LNCAP (cell line): ENCODE data around the gene OSBPL6.

ENCODE experiments used
- TF ChIP-seq, protein P1 (sequence below): fragments of 450-650 bp; IDR thresholded peaks from 2 replicates; pipeline ENCODE4 v1.5.1; 2017; ENCODE audit warnings: mild to moderate bottlenecking

OSBPL6 gene

DNA sequence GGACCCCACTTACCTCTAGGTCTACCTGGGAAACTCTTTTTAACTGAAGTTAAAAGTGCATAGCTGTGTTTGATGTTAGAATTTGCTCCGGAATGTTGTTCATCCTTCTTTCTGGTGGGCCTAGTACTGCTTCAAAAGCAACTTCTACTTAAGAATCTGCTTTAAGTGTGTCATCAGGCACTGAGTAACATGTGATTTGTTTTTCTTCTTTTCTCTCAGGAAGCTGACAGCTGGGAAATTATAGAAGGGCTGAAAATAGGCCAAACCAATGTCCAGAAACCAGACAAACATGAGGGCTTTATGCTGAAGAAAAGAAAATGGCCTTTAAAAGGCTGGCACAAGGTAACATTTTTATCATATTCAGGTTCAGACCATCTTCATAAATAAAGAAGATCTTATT is 133.7 kb downstream of the OSBPL6 start:
- TF ChIP-seq, protein P1, sequence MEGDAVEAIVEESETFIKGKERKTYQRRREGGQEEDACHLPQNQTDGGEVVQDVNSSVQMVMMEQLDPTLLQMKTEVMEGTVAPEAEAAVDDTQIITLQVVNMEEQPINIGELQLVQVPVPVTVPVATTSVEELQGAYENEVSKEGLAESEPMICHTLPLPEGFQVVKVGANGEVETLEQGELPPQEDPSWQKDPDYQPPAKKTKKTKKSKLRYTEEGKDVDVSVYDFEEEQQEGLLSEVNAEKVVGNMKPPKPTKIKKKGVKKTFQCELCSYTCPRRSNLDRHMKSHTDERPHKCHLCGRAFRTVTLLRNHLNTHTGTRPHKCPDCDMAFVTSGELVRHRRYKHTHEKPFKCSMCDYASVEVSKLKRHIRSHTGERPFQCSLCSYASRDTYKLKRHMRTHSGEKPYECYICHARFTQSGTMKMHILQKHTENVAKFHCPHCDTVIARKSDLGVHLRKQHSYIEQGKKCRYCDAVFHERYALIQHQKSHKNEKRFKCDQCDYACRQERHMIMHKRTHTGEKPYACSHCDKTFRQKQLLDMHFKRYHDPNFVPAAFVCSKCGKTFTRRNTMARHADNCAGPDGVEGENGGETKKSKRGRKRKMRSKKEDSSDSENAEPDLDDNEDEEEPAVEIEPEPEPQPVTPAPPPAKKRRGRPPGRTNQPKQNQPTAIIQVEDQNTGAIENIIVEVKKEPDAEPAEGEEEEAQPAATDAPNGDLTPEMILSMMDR: no peak

DNA sequence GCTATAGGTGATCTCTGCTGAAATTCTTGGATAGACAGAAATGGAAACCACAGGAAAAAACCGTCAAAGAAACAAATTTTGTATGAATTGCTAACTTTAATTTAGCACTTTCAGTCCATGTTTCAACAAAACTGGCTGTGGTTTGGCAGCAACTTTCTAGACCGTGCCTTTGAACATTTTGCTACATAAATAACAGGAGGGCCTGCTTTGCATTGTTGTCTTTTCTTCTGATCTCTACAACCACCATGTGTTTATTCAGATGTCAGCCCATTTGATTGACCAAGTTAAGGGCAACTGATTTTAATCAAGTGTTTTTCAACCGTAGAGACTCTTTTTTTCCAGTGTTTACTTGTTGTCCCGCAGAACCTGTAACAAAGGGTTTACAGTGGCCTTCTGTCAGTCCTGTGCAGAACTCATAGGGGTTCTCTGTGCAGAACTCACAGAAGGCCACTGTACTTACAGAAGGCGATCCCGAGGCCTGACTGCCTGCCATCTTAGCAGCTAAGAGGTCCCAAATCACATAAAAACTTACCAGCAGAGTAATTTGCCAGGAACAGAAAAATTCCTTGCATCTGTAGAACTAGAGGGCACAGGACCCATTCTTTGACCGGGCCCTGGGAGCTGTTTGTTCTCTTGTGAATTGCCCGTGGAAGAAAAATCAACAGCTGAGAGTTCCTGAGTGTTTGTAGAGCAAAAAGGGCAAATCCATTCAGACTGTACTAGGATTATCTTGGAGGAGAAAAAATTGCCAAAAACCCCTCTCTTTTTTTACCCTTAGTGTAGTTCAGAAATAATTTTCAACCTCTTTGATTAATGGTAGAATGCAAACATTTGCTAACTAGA is 136.1 kb downstream of the OSBPL6 start:
- TF ChIP-seq, protein P1: no peak

DNA sequence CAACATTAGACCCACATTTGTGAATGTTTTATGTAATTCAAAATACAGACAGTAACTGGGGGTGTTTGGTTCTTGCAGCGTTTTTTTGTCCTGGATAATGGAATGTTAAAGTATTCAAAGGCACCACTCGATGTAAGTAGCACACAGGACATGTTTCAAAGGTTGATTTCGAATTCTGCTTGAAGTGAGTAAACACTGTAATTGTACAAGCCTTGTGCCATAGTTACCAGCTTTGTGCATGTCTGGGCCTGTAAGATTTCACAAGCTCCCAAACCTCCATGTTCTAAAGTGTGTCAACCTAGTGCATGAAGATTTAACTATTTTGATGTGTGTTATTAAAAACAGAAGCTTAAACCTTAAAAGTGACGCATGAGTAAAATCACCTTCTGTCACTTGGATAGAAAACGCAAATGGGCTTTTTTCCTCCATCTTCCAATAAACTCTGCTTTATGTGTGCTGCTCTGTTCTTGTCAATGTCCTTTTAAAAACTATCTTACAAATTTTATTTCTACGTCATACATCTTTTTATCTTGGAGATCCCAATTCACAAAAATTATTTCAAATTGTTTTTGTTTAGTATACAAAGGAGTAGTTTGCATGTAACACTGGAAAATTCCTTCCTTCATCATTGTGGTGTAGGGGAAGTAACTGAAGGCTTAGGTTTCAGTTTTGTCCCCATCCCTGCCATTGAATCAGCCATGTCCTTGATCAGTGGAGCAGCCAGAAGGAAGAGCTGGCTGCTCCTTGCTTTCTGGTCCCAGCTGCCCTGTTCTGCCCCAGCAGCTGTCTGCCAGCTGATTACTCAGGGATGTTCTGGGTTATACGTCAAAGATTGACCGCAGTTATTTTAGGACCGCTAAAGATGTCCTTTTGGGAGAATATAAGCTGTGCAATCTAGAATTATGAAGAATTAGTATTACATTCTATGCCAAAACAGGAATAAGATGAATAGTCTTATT is 137.4 kb downstream of the OSBPL6 start:
- TF ChIP-seq, protein P1: no peak

DNA sequence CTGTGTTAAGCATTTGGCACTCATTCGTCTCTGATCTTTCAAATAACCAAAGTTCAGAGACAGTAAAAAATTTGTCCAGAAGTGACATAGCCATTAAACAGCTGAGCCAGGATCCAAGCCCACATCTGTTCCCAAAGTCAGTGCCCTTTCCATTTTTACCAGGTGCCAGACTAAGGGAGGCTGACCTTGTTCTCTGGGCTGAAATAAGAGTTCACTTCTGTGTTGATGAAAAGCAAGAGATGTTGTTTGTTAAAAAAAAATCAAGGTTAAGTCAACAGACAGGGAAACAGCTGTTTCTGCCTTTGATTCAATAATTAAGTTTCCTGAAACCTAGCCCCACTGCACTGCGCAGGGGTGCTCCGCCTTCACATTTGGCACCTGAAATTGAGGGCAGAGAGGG is 139.5 kb downstream of the OSBPL6 start:
- TF ChIP-seq, protein P1: no peak

DNA sequence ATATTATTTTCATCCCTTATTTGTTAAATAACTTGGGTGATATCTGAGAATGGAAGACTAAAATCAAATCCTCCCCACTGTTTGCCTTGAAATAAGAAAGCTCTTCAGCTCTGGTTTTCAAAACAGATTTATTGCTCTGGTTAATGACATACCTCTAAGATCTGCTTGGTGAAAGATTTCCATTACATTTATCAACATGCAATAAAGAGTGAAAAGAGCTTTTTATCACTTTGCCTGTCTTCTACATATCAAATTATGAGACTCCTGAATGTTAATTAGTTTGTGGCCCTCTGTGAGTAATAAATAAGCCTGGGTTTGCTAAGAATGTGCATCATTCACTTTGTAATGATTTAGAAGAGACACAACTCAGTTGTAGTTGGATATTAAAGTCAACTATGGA is 140.9 kb downstream of the OSBPL6 start:
- TF ChIP-seq, protein P1: no peak

DNA sequence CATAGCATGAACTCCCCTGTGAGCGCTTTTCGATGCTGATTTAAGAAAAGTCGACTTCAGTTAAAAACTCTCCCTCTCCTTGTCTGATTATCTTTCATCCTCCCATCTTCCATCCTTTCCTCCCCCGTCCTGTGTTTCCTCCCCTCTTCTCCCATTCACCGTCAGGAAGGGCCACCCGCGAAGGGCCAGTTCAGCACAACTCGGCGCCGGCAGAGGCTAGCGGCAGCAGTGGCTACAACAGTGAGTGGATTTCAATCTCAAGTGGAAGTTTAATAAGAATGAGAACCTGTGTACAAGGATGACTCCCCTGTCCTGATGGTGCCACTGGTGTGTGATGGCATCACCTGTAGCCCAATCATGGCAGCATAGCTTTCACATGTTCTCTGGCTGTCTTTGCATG is 149.8 kb downstream of the OSBPL6 start:
- TF ChIP-seq, protein P1: no peak

DNA sequence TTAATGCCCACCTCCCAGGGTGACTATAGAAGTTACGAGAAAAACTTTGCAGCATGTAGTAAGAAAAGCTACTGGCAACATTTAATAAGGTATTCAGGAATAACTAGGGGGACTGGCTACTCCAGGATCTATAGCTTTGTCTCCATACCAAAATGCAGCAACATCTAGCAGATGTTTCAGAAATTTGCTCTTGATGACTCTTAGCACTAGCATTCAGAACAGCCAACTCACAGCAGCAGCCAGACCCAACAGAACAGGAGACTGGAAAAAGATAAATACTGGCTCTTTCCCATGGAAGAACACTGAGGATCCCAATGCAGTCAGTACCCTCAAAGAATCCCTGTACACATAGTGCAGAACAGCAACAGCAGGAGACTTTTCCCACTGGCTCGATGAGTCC is 151.6 kb downstream of the OSBPL6 start:
- TF ChIP-seq, protein P1: no peak
